HG03175 (cell line): Measurements from ENCODE around the gene STX8.
"Not testable (repeated sequence)": the region's sequence is repeated elsewhere in the genome, so short reads cannot be mapped to it uniquely, and the experiment has no call there.

ENCODE experiments used
- ATAC-seq: cut with Tn5 transposase; IDR thresholded peaks from one replicate; pipeline ENCODE4 v1.9.1; 2021; ENCODE audit warnings: mild to moderate bottlenecking, moderate library complexity; ENCODE audit not compliant: unreplicated experiment

Gene STX8

DNA sequence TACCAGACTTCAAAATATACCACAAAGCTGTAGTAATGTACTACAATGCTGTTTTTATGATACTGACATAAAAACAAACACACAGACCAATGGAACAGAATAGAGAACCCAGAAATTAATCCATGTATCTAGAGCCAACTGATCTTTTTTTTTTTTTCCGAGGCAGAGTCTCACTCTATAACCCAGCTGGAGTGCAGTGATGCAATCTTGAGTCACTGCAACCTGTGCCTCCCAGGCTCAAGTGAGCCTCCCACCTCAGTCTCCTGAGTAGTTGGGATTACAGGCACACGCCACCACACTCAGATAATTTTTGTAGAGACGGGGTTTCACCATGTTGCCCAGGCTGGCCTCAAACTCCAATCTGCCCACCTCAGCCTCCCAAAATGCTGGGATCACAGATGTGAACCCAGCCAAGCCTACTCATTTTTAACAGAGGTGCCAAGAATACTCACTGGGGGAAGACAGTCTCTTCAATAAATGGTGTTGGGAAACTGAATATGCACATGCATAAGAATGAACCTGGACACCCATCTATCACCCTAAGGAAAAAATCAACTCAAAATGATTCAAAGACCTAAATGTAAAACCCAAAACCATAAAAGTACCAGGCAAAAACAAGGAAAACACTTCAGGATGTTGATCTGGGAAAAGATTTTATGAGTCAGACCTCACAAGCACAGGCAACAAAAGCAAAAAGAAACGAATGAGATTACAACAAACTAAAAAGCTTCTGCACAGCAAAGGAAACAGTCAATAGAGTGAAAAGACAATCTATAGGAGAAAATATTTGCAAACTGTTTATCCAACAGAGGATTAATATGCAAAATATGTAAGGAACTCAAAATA is 63.1 kb downstream of the STX8 start:
- ATAC-seq: no peak

DNA sequence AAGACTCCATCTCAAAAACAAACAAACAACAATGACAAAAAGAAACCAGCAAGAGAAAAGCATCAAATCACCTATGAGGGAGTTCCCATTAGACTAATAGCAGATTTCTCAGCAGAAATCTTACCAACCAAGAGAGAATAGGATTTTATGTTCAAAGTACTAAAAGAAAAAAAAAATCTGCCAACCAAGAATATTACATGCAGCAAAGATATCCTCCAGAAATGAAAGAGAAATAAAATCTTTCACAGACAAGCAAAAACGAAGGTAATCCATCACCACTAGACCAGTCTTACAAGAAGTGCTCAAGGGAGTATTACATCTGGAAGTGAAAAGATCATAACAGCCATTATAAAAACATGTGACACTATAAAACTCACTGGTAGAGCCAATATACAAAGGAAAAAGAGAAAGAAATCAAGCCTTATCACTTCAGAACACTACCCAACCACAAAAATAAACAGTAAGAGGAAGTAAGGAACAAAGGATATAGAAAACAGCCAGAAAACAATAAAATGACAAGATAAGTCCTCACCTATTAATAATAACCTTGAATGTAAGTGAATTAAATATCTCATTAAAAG is 66.3 kb downstream of the STX8 start:
- no peak for ATAC-seq

DNA sequence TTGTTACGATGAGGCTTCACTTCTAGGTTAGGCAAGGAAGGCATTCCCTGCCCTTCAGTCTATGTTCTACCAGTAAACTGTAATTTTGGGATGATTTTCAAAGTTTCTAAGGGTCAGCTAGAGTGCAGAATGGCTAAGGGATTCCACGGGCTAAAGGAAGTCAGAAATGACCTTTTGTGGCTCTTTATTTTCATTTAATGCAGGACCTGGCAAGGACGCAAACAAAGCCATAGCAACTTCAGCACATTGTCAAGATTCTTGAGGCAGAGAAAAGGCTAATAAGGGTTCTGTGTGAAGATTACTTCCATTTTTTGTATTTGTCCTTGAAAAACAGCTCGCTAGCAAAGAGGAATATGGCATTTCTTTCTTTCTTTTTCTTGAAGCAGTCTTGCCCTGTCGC is 76.6 kb downstream of the STX8 start:
- no peak for ATAC-seq

DNA sequence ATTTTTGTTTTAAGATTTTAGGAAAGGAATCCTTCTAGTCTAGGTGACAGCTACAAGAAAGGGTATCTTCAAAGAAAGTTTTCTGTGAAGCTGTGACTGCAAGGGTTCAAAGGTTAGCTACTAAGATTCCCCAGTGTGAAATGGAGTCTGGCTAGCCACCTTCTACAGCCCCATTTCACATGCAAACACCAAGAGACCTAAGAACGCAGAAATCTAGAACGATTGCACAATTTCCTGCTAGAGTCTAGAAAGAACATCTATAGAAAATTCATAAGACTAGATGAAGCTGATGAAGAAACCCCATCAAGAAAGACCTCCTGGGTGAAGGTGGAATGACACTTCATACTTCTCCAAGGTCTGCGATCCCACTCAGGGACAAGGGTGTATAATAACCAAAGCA is 77.1 kb downstream of the STX8 start:
- ATAC-seq: no peak

DNA sequence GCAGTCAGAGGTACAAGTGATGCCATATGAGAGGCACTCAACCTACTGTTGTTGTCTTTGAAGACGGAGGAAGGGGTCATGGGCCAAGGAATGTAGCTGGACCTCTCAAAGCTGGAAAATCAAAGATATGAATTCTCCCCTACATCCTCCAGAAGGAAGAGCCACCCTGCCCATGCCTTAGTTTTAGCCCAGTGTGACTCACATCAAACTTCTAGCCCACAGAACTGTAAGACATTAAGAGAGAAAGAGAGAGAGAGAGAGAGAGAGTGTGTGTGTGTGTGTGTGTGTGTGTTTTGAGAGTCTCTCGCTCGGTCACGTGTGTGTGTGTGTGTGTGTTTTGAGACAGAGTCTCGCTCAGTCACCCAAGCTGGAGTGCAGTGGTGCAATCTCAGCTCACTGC is 87.1 kb downstream of the STX8 start:
- no peak for ATAC-seq

DNA sequence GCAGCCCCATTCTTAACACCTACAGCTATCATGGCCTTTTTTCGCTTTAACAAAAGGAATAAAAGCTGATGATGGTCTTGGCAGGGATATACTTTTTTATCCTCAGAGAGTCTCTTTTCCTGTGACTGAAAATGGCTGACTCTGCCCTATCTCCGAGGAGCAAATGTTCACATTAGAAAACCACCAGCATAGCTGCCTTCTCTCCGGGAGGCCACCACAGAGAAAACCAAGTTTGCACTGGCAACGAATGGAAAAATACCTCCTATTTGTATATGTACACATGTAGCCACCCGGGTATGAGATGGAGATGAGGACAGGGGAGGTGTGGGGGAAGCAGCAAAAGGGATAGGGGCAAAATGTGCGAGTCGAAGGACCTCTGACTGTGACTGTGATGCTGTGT is 88.2 kb downstream of the STX8 start:
- ATAC-seq: no peak

DNA sequence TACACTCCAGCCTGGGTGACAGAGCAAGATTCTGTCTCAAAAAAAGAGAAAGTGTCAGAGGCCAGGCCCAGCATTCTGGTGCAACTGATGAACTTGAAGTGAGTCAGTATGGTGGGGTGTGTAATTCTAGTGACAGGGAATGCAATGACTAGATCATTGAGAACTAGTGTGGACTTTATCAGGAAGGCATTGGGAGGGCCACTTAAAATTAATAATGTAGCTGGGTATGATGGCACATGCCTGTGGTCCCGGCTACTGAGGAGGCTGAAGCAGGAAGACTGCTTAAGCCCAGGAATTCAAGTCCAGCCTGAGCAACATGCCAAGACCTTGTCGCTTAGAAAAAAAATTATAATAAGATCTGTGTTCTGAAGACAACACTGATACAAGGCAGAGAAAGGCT is 90.8 kb downstream of the STX8 start:
- ATAC-seq: no peak

DNA sequence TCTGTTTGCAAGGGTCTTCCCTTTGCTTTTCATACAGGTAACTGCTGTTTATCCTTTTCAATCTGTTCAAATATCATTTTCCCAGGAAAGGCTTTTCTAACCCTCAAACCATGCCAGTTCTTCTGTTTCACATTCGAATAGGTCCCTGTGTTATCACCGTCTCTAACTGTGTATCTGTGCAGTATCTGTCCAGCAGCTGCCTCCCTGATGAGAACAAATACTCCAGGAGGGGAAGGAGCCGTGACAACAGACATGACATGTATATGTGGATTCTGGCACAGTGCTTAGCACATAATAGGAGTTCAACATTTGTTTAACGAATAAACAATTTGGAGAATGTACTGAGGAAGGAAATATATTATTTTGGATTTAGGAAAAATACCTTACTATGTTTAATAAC is 95.7 kb downstream of the STX8 start:
- ATAC-seq: no peak

DNA sequence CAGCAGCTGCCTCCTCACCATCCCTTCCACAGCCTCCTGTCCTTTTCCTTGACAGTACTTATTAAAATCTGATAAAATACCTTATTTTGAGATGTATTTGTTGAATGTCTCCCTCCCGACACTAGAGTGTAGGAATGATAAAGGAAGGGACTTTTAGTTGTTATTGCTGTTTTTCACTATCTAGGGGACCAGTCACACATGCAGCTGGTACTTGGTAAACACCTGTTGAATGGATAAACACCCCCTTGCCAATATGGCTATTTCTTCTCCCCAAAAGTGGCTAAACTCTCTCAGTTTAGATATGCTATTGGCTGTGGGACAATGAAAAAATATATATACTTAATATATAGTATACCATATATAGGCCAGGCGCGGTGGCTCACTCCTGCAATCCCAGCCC is 96.7 kb downstream of the STX8 start:
- no peak for ATAC-seq

DNA sequence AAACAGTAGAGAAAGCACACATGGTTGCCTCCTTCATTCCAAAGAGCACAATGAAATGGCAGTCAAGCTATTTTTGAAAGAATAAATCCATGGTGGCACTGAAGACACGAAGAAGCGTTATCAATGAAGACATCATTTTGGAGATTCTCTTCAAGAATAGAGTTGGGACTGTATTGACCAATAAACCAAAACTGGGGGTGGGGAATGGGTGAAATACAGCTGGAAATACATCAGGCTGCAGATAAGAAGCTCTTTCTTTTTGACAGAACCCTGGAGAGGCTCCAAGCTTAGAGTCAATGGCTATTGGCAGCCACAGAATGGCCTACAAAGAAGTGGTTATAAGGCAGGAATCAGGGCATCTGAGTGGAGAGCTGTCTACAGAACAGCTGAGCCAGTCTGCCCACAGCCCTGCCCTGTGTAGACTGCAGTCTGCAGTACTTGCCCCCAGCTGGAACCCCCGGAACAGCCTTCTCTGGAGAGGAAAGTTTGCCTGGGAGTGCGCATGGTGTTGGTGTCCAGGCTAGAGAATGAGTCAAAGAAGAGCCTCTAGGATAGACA is 100.4 kb downstream of the STX8 start:
- no peak for ATAC-seq

DNA sequence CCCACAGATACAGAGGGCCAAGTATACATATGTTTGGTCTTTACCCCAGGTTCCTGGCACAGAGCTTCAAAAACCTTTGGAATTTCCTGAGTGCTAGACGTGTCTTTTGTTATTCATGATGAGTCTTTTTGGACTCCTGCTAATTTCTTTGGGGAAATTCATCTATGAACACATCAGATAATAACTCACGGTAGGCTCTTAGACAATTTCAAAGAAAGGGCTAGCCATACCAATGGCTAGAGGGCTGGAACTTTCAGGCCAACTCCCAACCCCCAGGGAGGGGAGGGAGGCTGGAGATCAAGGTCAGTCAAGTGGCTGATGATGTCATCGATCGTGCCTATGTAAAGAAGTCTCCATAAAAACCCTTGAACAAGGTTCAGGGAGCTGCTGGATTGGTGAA is 101.9 kb downstream of the STX8 start:
- no peak for ATAC-seq

DNA sequence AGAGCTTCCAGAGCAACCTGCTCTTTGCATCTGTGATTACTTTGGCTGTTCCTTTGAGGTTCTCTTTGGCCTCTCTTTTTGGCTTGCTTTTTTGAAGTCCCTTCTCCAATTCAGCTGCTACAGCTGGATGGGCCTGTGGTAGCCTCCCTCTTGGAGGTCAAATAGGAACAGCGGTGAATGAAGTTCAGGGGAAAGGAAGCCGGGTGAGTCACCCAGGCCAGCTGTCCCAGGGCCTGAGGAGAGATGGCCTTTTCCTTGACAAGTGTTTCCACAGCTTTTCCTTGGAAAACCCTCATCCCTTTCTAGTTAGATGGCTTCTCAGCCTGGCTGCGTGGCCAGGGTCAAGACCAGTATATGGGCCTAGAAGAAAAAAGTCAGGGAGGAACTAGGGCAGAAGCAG is 103.1 kb downstream of the STX8 start:
- no peak for ATAC-seq

DNA sequence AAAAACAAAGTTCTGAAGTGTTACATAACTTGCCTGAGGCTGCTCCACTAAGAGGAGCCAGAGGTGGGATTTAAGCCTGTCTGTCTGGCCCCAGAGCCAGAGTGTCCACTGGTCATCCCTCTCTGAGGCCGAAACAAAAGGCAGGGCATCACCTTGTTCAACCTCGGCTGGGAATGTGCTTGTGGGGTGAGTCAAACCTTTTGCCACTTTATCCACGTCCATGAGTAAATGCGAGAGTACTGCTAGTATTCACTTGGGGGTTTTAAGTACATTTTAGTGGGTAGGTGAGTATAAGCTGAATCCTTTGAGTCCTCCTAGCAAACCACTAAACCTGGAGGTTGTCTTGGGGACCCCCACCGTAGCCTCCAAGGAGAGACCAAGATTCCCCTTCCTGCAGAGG is 103.5 kb downstream of the STX8 start:
- ATAC-seq: no peak

DNA sequence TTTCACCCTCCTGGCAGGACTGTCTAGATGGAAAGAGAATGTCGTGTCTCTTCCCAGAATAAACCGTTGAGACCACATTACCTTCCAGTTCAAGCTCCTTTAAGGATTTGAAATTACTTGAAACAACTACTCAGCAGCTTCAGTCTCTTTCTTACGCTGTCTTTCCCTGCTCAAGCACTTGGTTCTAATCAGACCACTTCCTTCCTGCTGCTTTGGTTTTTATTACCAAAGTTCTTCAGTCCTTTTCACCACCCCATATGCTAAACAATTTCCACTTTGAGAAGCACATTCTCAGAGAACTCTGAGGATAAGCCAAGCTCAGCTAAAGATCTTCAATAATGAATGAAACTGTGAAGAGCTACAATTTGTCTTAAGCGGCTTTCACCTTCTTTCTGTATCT is 105.4 kb downstream of the STX8 start:
- no peak for ATAC-seq

DNA sequence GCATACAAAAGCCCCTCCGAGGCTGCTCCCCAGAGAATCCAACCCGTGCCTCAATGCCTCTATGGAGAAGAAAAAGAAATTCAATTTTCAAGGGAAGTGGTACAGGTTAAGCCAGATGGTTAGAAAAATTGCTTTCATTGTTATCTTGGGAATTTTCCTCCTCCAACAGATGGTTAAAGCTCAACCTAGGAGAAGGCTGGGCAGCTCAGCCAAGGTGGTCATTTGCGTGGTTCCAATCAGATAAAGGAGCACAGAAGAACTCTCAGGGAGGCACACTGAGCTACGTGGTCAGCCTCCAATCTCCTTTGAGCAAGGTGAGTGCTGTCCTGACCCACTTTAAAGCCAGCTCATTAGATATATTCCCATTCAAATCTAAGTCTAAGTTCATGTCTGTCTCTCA is 106.7 kb downstream of the STX8 start:
- ATAC-seq: no peak

DNA sequence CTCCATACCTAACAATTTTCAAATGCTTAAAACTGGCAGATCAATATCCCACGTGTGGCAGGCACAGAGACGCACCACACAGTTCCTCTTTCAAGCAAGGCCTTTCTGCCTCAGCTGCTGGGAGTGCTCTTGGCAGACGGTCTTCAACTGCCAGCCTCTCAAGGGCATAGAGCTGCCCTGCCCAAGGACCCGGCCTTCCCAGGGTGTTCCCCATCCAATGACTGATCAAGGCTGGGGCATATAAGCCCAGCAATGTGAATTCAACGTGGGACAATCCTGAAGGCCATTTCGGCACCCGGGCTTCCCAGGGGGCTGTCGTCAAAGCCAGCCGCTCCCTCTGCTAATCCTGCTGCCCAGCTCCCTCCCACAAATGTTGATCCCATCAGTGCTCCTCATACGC is 107.1 kb downstream of the STX8 start:
- no peak for ATAC-seq

DNA sequence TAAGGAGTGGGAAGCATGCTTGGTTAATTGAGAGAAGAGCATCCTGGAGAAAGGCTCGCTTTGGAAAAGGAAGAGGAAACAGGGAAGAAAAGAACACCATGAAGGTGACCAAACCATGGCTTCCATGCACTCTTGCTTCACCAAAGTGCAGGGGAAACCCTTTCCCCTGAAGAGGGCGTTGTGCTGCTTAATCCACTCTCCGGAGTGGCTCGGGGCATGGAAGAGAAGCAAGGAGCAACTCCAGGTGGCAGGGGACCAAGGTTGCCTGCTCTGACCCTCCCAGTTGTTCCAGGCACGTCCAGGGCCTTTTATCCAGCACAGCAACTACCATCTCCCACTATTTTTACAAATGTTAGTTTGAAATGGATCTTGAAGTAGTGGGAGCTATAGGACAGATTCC is 108.1 kb downstream of the STX8 start:
- no peak for ATAC-seq

DNA sequence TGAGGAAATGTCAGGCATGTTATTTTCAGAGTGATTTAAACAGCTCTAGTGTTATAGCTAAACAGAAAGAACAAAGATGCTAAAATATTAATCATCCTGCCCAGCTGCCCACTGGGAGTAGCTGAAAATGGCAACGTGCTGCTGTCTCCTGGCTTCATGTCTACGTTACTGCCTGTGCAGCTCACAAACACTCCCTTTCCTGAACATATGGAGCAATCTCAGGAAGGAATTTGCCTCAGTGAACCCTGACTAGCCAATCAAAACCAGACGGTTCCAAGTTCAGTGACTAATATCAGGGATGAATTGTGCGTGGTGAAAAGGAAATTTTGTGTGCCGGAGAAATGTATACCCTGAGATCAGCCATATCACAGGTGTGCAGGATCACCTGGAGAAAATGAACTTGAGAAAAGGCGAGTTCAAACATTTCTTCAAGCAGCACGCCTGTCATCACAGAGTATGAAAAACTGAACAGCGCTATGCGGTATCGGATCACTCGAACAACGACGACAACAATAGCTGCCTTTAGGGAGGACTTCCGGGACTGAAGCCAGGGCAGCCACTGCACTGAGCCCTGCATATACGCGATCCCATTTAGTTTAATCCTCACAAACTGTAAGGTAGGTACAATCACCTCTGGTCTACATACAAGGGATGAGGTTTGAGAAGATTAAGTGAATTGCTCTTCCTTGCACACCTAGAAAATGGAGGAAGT is 110.3 kb downstream of the STX8 start:
- no peak for ATAC-seq

DNA sequence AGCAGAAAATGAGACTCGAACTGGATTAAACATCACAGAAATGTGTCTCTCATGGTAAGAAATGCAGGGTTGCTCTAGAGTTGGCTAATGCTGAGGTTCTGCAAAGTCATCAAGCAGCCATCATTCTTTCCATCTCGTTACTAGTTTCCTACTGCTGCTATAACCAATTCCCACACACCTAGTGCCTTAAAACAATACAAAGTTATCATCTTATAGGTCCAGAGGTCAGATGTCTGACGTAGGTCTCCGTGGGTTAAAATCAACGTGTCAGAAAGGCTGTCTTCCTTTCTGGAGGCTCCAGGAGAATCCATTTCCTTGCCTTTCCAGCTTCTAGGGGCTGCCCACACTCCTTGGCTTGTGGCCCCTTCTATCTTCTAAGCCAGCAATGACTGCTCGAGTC is 118.6 kb downstream of the STX8 start:
- no peak for ATAC-seq

DNA sequence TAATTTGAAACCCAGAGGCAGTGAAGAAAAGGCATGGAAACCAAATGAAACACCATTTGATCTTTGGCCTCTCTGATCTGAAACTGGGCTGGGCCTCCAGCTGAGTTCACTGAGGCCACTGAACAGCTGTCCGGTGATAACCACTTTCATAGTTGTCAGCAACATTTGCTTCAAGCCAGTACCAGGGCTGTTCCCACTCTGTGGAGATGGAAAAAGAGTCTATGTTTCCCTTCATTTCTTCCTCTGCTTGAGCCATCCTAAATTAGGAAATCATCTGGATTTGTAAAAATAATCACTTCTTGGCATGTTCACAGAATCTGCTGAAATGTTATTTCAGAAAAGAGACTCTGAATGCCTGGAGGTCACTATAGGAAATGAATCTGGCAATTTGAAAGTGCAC is 119.3 kb downstream of the STX8 start:
- no peak for ATAC-seq

DNA sequence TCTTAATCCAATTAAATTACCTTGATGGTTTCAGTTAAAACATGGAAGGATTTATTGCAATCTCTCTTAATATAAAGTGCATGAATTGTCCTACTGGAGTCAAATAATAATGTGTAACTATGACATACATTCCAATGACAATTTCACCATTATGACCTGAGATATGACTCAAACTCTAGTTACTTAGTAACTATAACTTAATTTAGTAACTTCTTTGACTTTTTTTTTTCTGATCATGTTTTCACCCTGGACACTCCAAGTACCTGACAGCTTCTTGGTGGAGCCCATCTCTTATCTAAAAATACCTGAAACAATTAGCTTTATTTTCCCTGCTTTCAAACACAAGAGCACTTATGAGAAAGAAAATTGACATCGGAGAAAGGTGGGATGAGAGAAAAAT is 123.7 kb downstream of the STX8 start:
- no peak for ATAC-seq

DNA sequence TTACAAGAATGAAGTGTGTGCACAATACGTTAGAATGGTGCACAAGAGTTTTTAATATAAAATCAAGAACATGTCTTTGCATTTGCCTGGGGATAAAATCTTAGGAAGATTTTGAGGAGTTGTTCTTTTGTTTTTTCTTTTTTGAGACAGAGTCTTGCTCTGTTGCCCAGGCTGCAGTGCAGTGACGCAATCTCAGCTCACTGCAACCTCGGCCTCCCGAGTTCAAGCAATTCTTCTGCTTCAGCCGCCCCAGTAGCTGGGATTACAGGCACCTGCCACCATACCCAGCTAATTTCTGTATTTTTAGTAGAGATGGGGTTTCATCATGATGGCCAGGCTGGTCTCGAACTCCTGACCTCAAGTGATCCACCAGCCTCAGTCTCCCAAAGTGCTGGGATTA is 128.3 kb downstream of the STX8 start:
- ATAC-seq: not testable (repeated sequence)
